Measurements from ENCODE around the gene DNAJB4. TPM values are rescaled to one million over a fixed set of nuclear protein-coding genes. Genes with fewer than 3 reads are reported as not detected.

The DNAJB4 gene
- total and polyA plus RNA-seq, 2 of the 13 experiments (the other 11 are each of a cell fraction or from before 2014, with no cell fraction given): 4.4 to 18.6 TPM

- TF ChIP-seq TFDP2 (CRISPR knock-in tag; IDR thresholded peaks at IDR 0.05): peak; percentile 65
- TF ChIP-seq XRCC5 (optimal IDR thresholded peaks at IDR 0.05; ENCODE audit: low read length): no peak
- TF ChIP-seq ZNF446 (CRISPR knock-in tag; IDR thresholded peaks at IDR 0.05): no peak
- TF ChIP-seq CBX2 (IDR thresholded peaks at IDR 0.05; ENCODE audit: low read depth, low read length): no peak
- no peak for TF ChIP-seq CBX2 (CRISPR knock-in tag; IDR thresholded peaks at IDR 0.05; ENCODE audit: low read depth)
- TF ChIP-seq PLSCR1 (CRISPR knock-in tag; IDR thresholded peaks at IDR 0.05; ENCODE audit: borderline replicate concordance): no peak
- TF ChIP-seq HBP1 (CRISPR knock-in tag; IDR thresholded peaks at IDR 0.05; ENCODE audit: low read depth): 0 out of 2 replicates have a peak, but pooled peaks have one; percentile 72
- 0 out of 2 replicates have a peak, but pooled peaks have one; percentile 35 for TF ChIP-seq RNF2 (conservative IDR thresholded peaks at IDR 0.05; ENCODE audit: low read depth)
- 0 out of 2 replicates have a peak, but pooled peaks have one; percentile 56 for TF ChIP-seq ZNF230 (CRISPR knock-in tag; IDR thresholded peaks at IDR 0.05)
- TF ChIP-seq KDM6A (CRISPR knock-in tag; IDR thresholded peaks at IDR 0.05; ENCODE audit: low read depth): no peak
- TF ChIP-seq ARID4A (CRISPR knock-in tag; IDR thresholded peaks at IDR 0.05; ENCODE audit: borderline replicate concordance): peak; percentile 80; the same call in 1 of the 2 replicates
- TF ChIP-seq NFE2L2 (IDR thresholded peaks at IDR 0.05; ENCODE audit: low read length): no peak
- peak; percentile 53; the same call in 1 of the 2 replicates for TF ChIP-seq IRF2 (CRISPR knock-in tag; IDR thresholded peaks at IDR 0.05)
- no peak for TF ChIP-seq ZNF280D (CRISPR knock-in tag; IDR thresholded peaks at IDR 0.05)
Observed at GRCh38 chr1:77978969-77979876, 25.5 kb upstream of the DNAJB4 start, which contains the start of gene FUBP1 (continued).
